ENCODE measurements around the gene COG6. TPM values are rescaled to one million over a fixed set of nuclear protein-coding genes. Genes with fewer than 3 reads are reported as not detected.

The COG6 gene
- polyA plus RNA-seq, 1 of the 3 experiments (the other 2 are of a cell fraction) = 13.1 TPM

DNA sequence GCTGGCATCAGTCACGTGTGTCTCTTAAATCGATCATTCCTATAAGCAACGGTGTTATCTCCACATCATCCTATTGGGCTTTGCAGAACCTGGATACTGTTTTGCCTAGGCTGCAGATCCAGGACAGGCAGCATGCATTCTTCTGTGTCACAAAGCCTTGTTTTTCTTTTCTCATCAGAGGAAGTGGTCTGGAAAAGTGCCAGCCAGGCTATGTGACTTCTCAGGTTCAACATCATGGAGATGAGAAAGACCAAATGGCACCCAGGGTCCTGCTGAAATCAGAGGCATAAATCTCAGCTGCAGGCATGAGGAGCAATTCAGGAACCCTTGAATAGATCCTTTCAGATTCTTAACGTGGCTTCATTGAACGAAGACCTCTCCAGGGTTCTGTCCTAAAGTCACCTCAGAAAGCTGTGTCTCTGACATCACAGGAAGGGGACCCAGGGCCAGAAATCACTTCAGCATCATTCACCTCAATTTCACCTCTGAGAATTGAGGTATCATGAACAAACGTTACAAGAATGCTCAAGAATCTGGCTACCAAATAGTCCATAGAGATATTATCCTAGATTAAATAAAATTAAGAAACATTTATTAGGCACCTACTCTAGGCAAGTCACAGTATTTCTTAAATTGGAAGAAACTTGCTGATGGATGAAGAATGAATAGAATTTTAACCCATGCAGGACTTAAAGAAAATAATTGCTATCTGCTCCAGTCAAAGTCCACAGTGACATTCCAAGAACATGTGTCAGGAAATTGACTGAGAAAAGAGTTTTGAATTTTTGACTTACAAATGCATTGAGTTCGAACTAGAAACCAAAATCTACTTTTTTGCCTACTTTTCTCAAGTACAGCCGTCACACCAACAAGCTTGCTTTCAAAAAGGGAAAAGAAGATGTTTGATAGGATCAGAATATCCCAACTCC, 124.1 kb downstream of the COG6 start (continued):
- TF ChIP-seq, protein P1, sequence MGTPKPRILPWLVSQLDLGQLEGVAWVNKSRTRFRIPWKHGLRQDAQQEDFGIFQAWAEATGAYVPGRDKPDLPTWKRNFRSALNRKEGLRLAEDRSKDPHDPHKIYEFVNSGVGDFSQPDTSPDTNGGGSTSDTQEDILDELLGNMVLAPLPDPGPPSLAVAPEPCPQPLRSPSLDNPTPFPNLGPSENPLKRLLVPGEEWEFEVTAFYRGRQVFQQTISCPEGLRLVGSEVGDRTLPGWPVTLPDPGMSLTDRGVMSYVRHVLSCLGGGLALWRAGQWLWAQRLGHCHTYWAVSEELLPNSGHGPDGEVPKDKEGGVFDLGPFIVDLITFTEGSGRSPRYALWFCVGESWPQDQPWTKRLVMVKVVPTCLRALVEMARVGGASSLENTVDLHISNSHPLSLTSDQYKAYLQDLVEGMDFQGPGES (IDR thresholded peaks at IDR 0.05; ENCODE audit: low read depth, low read length) = no peak
- TF ChIP-seq MXI1 (IDR thresholded peaks at IDR 0.05; ENCODE audit: low read depth, low read length) (no peak), RCOR1 (IDR thresholded peaks at IDR 0.05; ENCODE audit: low read length) (no peak)

DNA sequence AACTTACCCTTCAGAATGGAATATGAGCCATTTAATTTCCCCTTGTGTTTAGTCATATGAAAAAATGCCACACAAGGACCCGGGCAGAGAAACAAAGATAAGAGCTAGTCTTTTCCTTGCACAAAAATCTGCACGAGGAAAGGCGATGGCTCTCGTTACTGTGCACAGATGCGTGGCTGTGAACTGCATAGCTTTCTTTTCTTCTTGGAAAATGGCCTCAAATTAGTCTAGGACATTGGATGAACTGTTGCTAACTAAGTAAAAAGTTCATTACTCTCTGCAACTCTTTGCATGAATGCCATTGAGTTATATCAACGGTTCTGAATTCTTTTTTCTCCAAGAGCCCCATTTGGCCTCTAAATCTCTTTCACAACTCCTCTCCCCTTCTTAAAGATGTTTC, 125.2 kb downstream of the COG6 start:
- POLR2A ChIA-PET = no interaction called here
- CTCF ChIA-PET = interaction anchor here (1.2 kb wide), 2 partner anchors 162 to 902 kb away, joined by 4 read pairs; no protein-coding TSS in a partner anchor
- 72% methylated on average over 6 of the region's 6 CpGs for WGBS (ENCODE audit: low lambda C conversion rate)

More for the DNA sequence above, 125.2 kb downstream of the COG6 start:
- Histone ChIP-seq H3K36me3 (replicated peaks in 1 of 2; ENCODE audit: control insufficient read depth in 1 of 2, insufficient read depth in 2 of 2, low read length in 1 of 2) (no peaks in the 10 kb centered on the region), H3K27ac (ENCODE audit: low read depth in 2 of 2, low read length in 1 of 2) (no peak overlapping the region), H3K9me3 (0 out of 2 replicates have a peak, but pooled peaks cover 3% of the 10 kb centered on the region), H3K4me1 (ENCODE audit: control insufficient read depth in 1 of 2, insufficient read depth in 2 of 2, low read depth in 1 of 2, low read length in 1 of 2) (peaks cover 4 to 32% of the 10 kb centered on the region in 2 experiments), H3K9me2 (no peaks in the 10 kb centered on the region), H2AFZ (ENCODE audit: low read depth) (no peak overlapping the region), H4K20me1 (ENCODE audit: insufficient read depth) (no peaks in the 10 kb centered on the region), H3K4me3 (ENCODE audit: low read depth in 2 of 2, low read length in 1 of 2) (no peak overlapping the region), H3K79me2 (ENCODE audit: insufficient read depth) (no peaks in the 10 kb centered on the region), H3F3A (replicated peaks; ENCODE audit: insufficient read depth) (peaks cover 43% of the 10 kb centered on the region), H3K27me3 (ENCODE audit: insufficient read depth) (no peaks in the 10 kb centered on the region), H3K9ac (no peak overlapping the region), H3K4me2 (no peak overlapping the region)
- TF ChIP-seq SIN3A (IDR thresholded peaks at IDR 0.05; ENCODE audit: borderline replicate concordance, low read depth, low read length) (no peak), EZH2phosphoT487 (IDR thresholded peaks at IDR 0.05; ENCODE audit: borderline replicate concordance, low read depth) (no peak), MEF2A (IDR thresholded peaks at IDR 0.05; ENCODE audit: borderline replicate concordance, low read depth) (no peak), FOSL2 (IDR thresholded peaks at IDR 0.05; ENCODE audit: borderline replicate concordance, low read depth) (no peak), RFX5 (IDR thresholded peaks at IDR 0.05; ENCODE audit: low read length) (no peak), SMC3 (IDR thresholded peaks at IDR 0.05; ENCODE audit: low read depth, low read length) (no peak), EP300 (IDR thresholded peaks at IDR 0.05; ENCODE audit: borderline replicate concordance in 1 of 2, low read depth in 1 of 2, low read length in 1 of 2) (no peak), POLR2AphosphoS5 (IDR thresholded peaks at IDR 0.05; ENCODE audit: low read depth, low read length) (no peak), CHD2 (IDR thresholded peaks at IDR 0.05; ENCODE audit: low read length, partially characterized antibody) (no peak), TAF1 (IDR thresholded peaks at IDR 0.05; ENCODE audit: borderline replicate concordance, low read depth, low read length) (no peak), RCOR1 (IDR thresholded peaks at IDR 0.05; ENCODE audit: low read length) (no peak), NFIC (IDR thresholded peaks at IDR 0.05; ENCODE audit: borderline replicate concordance) (no peak), ELF1 (IDR thresholded peaks at IDR 0.05) (no peak), GABPA (IDR thresholded peaks at IDR 0.05; ENCODE audit: low read depth) (no peak)
- TF ChIP-seq, protein P2, sequence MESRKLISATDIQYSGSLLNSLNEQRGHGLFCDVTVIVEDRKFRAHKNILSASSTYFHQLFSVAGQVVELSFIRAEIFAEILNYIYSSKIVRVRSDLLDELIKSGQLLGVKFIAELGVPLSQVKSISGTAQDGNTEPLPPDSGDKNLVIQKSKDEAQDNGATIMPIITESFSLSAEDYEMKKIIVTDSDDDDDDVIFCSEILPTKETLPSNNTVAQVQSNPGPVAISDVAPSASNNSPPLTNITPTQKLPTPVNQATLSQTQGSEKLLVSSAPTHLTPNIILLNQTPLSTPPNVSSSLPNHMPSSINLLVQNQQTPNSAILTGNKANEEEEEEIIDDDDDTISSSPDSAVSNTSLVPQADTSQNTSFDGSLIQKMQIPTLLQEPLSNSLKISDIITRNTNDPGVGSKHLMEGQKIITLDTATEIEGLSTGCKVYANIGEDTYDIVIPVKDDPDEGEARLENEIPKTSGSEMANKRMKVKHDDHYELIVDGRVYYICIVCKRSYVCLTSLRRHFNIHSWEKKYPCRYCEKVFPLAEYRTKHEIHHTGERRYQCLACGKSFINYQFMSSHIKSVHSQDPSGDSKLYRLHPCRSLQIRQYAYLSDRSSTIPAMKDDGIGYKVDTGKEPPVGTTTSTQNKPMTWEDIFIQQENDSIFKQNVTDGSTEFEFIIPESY (IDR thresholded peaks at IDR 0.05; ENCODE audit: borderline replicate concordance, low read depth) = no peak
- TF ChIP-seq, protein P1 (IDR thresholded peaks at IDR 0.05; ENCODE audit: low read depth, low read length) = no peak
- TF ChIP-seq, protein P3, sequence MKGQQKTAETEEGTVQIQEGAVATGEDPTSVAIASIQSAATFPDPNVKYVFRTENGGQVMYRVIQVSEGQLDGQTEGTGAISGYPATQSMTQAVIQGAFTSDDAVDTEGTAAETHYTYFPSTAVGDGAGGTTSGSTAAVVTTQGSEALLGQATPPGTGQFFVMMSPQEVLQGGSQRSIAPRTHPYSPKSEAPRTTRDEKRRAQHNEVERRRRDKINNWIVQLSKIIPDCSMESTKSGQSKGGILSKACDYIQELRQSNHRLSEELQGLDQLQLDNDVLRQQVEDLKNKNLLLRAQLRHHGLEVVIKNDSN (IDR thresholded peaks at IDR 0.05; ENCODE audit: borderline replicate concordance, low read depth) = no peak
- TF ChIP-seq, protein P4, sequence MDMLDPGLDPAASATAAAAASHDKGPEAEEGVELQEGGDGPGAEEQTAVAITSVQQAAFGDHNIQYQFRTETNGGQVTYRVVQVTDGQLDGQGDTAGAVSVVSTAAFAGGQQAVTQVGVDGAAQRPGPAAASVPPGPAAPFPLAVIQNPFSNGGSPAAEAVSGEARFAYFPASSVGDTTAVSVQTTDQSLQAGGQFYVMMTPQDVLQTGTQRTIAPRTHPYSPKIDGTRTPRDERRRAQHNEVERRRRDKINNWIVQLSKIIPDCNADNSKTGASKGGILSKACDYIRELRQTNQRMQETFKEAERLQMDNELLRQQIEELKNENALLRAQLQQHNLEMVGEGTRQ (IDR thresholded peaks at IDR 0.05; ENCODE audit: borderline replicate concordance, low read depth, low read length) = no peak
- TF ChIP-seq, protein P5, sequence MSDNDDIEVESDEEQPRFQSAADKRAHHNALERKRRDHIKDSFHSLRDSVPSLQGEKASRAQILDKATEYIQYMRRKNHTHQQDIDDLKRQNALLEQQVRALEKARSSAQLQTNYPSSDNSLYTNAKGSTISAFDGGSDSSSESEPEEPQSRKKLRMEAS (IDR thresholded peaks at IDR 0.05; ENCODE audit: low read depth) = no peak
- no peak for DNase-seq
